ENCODE measurements around the gene FIGNL1.

DNA sequence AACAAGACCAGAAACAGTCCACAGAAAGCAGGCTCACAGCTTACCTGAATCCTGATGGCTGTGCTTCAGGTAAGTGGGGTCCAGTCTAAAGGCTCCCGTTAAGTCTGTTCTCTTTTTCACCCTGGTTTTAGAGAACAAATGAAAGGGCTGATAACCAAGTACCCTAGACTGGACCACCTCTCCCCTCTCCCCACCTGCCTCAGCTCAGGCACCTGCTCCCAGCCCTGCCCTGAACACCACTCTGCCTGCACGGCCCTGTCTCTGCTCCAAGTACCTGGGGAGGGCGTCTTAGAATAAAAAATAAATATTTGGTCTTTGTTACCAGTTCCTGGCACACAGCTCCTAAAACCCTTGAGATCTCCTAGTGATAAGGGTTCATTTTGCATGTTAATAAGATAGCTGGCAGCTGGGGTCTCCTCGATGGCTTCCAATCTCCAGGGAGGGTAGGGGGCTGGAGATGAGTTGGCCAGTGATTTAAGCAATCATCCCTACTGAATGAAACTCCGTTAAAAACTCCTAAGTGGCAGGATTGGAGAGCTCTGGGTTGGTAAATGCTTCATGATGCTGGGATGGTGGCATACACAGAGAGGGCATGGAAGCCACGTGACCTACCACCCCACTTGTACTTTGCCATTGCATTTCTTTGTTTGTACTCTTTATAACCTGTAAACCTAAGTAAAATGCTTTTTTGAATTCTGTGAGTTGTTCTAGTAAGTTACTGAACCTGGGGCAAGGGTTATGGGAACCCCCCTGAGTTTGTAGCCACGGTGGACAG lies 29.8 kb upstream of the FIGNL1 start:
- no peak for TF ChIP-seq POLR2A (IDR thresholded peaks at IDR 0.05)
- TF ChIP-seq, protein P1, sequence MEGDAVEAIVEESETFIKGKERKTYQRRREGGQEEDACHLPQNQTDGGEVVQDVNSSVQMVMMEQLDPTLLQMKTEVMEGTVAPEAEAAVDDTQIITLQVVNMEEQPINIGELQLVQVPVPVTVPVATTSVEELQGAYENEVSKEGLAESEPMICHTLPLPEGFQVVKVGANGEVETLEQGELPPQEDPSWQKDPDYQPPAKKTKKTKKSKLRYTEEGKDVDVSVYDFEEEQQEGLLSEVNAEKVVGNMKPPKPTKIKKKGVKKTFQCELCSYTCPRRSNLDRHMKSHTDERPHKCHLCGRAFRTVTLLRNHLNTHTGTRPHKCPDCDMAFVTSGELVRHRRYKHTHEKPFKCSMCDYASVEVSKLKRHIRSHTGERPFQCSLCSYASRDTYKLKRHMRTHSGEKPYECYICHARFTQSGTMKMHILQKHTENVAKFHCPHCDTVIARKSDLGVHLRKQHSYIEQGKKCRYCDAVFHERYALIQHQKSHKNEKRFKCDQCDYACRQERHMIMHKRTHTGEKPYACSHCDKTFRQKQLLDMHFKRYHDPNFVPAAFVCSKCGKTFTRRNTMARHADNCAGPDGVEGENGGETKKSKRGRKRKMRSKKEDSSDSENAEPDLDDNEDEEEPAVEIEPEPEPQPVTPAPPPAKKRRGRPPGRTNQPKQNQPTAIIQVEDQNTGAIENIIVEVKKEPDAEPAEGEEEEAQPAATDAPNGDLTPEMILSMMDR (IDR thresholded peaks at IDR 0.05), result no peak
